Fibroblast of villous mesenchyme (primary cell): Measurements from ENCODE around the gene SPTBN5. TPM values are rescaled to one million over a fixed set of nuclear protein-coding genes. Genes with fewer than 3 reads are reported as not detected.

ENCODE experiments used
- DNase-seq: peaks from one replicate; pipeline ENCODE4 v3.0.0-alpha.2; 2010; ENCODE audit warnings: low read depth
- H3K4me3 ChIP-seq: 2 replicates; pipeline ENCODE4 v1.5.1; 2011; ENCODE audit warnings: low read depth, mild to moderate bottlenecking, low read length
- total RNA-seq: library from RNA; depleted of rRNA; stranded (reverse); fragments of >200 nt; gene quantifications from 2 replicates; pipeline ENCODE4 v1.2.3, GENCODE V29; 2012
- TF ChIP-seq, protein P1 (sequence below): IDR thresholded peaks from 2 replicates; pipeline ENCODE4 v1.5.1; 2012; ENCODE audit warnings: low read depth, mild to moderate bottlenecking, low read length; ENCODE audit not compliant: insufficient read depth

The SPTBN5 gene
- total RNA-seq, 1 donor = 0.43 TPM

DNA sequence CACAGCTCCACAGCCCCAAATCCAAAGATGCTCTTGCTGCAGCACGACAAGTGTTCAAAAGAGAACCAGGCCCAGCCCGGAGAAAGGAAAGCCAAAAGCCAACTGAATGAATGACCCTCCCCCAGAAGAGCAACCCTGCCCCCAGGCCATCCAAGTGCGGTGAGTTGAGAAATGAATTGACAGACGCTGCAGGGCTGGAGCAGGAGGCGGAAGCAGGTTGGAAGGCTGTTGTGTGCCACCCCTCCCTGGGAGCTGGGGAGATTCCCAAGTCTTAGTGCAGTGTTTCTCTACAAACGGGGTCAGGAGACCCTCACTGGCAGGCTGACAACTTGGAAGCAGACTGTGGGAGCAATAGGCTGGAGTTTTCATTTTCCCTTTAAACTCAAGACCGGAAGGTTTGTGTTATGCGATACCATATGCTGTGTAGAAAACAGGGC lies 3.5 kb upstream of the SPTBN5 start:
- no peak overlapping the region for H3K4me3 ChIP-seq
- TF ChIP-seq, protein P1, sequence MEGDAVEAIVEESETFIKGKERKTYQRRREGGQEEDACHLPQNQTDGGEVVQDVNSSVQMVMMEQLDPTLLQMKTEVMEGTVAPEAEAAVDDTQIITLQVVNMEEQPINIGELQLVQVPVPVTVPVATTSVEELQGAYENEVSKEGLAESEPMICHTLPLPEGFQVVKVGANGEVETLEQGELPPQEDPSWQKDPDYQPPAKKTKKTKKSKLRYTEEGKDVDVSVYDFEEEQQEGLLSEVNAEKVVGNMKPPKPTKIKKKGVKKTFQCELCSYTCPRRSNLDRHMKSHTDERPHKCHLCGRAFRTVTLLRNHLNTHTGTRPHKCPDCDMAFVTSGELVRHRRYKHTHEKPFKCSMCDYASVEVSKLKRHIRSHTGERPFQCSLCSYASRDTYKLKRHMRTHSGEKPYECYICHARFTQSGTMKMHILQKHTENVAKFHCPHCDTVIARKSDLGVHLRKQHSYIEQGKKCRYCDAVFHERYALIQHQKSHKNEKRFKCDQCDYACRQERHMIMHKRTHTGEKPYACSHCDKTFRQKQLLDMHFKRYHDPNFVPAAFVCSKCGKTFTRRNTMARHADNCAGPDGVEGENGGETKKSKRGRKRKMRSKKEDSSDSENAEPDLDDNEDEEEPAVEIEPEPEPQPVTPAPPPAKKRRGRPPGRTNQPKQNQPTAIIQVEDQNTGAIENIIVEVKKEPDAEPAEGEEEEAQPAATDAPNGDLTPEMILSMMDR = no peak
- no peak for DNase-seq

DNA sequence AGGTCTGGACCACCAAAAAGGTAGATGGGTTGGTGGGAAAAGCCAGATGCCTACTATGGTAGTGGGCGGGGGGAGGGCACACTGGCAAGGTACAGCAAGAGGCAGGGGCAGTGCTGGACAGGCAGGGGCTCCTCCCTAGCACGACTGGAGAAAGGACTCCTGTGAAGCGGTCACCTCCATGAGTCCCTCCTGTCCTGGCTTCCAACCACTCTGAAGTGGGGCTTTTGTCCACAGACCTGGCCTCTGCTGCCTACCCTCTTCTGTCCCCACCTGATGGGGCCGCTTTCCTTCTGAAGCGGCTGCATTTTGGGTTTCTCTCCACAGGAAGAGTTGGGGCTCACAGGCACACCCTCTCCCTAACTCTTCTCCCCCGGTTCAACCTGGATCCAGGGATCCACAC lies 2.7 kb upstream of the SPTBN5 start:
- no peak overlapping the region for H3K4me3 ChIP-seq
- no peak for DNase-seq
- TF ChIP-seq, protein P1 = no peak

DNA sequence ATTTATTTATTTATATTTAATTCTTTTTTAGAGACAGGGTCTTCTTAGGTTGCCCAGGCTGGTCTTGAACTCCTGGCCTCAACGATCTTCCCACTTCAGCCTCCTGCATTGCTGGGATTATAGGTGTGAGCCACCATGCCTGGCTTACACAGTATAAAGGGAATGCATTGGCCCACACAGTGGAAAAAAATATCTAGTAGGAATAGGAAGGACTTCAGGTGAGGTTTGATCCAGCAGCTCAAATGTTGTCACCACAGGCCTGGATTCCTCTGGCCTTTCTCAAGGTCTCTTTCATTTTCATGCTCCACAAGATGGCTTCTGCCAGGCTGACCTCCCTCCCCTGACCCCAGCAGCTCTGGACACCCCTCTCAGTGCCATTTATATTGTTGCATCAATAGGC lies 2.1 kb upstream of the SPTBN5 start:
- no peak overlapping the region for H3K4me3 ChIP-seq
- DNase-seq = no peak
- TF ChIP-seq, protein P1 = no peak

DNA sequence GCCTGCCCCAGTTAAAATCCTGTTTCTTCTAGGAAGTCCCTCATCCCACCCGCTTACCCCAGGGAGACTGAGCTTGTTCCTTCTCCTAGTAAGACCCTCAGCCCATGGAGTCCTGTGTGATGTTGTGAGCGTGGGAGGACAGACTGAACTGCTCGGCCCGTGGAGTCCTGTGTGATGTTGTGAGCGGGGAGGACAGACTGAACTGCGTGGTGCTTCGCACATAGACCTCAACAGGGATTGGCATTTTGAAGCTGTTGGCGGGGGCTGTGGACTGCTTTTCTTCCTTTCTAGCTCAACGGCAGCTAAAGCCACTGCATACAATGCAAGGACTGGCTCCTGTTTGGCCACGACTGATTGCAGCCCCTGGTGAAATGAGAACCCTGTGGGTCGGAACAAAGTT lies 1.6 kb upstream of the SPTBN5 start:
- DNase-seq = no peak
- H3K4me3 ChIP-seq = no peak overlapping the region
- TF ChIP-seq, protein P1 = no peak

DNA sequence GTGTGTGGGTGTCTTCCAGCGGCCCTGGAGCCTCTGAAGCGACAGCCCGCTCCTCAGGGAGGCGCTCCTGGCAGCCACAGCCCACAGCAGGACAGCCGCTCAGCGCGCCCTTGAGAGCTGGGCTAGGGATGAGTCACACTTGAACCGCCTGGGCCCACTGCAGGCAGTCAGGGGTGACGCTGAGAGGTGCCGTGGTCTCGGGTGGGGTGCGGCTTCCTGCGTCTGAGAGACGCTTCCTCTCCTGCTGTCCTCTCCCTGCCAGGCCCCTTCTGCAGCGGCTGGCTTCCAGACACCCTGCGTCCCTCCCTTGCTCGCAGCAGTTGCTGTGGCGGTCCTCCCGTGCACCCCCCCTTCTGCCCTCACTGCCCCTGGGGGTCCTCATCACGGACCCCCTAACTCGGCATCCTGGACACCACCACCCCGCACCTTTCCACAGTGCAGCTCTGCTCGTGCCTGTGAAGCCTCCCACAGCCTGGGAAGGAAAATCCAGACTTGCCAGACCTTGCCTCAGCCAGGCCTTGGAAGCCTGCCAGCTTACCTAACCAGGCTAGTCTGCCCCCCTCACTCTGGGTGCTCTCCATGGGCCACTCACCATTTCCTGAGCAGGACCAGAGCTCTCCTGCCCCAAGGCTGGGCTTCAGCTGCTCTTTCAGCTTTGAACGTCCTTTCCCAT lies 1.1 kb upstream of the SPTBN5 start:
- DNase-seq = peak; percentile 82
- TF ChIP-seq, protein P1 = no peak
- peak overlapping the region; percentile 12 for H3K4me3 ChIP-seq

DNA sequence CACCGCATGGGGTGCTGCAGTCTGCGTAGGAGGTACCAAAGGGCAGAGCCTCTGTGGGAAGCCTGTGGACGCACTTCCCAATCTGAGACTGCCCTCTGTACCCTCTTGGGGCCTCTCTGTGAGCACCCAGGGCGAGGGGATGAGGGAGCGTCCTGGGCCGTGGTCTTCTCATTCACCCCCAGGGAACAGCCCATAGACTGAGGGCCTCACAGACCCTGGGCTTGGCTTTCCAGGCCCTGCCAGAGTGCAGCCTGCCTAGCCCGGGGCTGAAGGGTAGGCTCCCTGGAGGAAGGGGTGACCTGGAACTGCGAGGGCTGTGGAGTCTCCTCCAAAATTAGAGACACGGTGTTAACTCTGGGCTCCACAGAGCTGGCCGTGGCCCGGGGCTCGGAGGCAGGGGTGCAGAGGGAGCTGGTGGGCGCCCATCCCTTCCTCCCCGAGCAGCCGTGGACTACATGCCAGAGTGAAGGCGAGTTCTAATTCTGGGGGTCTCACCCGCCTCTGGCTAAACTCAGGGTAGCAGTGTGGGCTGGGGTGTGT lies 468 bp upstream of the SPTBN5 start:
- H3K4me3 ChIP-seq = peak overlapping the region; percentile 12
- DNase-seq = no peak
- TF ChIP-seq, protein P1 = no peak
